Measurements from ENCODE around the gene ACTN4.

ACTN4 gene

DNA sequence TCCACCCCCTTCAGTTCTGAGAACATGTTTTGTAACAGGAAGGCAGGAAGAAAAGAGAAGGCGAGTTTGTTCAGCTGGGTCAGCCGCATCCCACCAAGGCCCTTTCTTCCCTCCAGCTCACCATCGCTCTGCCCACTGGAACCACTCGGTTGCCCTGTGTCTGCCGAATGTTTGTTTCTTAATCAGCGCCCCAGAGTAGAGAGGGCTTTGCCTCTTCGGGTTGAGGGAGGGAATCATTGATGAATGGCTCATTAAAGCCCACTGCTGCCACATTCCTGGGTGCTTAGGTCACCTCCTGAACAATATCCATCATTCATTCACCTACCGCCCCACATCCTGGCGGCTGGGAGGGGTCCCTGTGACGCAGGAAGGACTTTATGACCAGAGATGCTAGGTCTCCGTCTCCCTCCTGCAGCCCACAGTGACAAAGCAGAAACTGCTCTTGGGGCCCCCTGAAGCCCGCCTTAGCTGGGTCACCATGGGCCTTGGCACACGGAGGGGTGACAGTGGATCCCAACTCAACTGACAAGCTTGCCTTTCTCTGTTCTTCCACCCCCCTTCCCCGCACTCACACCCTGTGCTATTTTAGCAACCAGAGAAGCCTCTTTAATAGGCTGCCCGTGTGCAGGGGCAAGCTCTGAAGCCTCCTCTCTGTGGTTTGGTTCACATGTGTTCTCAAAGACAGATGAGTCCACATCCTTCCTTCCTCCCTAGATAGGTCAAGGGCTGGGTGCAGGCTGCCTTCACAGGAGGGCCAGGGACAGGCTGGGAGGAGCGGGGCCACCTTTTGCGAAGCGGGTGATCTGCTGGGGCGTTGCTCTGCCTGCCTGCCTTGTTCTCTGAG, 46.2 kb downstream of the ACTN4 start:
- DNase-seq (ENCODE audit: low read depth in 4 of 4, low spot score in 1 of 4), result no peak

DNA sequence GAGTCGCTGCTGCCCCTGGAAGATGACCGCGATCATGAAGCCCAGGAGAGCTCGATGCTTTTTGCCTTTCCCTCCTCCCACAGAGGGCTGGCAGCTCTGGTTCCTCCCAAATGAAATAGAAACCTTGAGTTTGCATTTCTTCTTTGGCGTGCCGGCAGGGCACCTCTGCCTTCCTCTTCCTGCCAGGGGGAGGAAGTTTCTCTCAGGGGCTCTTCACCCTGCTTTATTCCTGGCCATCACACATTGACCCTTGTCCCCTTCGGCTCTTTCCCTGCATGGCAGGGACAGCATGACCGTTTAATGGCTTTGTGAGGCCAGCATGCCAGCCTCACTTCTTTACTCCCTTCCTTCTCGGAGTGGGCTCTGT, 47.9 kb downstream of the ACTN4 start:
- no peak for DNase-seq (ENCODE audit: low read depth in 4 of 4, low spot score in 1 of 4)

DNA sequence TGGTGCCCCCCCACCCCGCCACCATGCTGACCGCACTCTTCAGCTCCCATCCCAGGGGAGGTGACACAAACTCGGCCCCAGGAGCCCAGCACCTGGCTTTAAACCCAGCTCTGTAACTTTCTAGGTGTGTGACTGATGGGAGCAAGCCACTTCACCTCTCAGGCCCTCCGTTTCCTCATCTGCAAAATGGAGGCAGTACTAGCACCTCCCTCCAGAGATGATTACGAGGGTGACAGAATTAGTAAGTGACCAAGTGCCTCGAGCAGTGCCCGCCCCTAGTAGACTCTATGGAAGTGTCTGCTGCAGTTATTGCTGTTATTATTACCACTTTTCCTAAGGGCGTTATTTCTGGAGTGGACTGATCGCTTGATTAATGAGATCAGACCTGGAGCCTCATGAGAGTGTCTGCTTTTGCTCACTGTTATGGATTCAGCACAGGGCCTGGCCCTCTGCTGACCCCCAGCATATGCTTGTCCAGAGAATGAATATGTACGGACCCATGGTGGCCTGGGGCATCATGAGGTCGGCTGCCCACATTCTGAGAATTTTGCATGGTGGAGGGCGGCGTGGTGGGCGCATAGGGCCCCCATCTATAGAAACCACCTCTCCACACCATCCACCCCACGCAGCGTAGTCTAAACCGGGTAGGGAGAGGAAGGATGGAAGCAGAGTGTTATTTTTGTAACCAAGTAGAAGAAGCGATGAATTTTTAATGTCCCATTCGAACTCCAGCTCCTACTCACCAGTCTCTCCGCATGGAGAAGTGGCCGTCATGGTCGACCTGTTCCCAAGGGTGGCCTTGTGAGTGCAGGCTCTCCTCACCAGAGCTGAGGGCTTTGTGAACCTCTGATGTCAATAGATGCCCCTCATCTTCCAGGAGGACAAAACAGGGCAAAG, 48.6 kb downstream of the ACTN4 start:
- DNase-seq (ENCODE audit: low read depth in 4 of 4, low spot score in 1 of 4), result no peak

DNA sequence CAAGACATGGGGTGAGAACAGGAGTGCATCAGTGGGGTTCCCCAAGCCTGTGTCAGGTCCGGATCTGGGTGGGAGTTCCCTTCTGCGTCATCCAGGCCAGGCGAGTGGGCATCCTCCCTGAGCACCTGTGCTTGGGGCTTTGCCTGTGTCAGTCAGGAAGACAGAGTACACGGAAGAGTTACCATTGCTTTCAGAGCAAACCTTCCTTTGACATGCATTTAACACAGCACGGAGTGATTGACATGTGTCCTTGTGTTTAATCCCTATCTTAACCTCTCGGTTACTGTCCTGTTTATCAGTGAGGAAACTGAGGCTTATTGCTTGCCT, 49.2 kb downstream of the ACTN4 start:
- no peak for DNase-seq (ENCODE audit: low read depth in 4 of 4, low spot score in 1 of 4)

DNA sequence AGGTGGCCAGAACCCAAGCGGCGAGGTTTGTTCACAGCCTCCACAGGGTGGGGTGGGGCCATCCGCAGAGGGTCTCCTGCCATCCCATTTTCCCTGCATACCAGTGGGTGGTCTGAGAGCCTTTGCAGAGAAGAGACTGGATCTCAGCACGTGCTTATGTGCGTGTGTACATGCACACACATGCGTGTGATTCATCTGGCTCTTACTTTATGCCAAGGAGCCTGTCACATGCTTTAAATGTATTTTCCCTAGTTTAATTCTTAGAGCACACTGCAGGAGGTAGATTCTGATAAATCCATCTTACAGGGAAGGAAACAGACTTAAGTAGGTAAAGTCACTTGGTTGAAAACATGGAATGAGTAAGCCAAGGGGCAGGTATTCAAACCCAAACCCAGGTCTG, 49.7 kb downstream of the ACTN4 start:
- no peak for DNase-seq (ENCODE audit: low read depth in 4 of 4, low spot score in 1 of 4)

DNA sequence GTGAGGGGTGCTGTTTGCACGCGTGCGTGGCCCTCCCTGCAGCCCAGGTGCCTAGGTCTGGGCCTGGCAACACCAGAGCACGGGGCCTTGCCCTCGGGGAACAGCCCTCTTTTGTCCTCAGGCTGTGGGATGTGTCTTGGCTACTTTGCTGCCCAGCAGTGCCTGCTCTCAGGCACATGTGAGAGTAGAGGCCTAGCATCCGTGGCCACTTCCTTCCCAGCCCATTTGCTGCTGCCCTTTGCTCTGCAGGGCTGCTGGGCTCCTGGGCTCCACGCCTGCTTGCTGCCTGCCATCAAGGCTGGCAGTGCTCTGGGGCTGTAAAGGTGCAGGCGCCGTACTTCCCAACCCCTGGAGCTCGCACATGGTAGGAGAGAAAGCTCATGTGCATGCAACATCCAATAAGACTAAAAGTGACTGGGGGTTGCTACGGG, 50.2 kb downstream of the ACTN4 start:
- no peak for DNase-seq (ENCODE audit: low read depth in 4 of 4, low spot score in 1 of 4)

DNA sequence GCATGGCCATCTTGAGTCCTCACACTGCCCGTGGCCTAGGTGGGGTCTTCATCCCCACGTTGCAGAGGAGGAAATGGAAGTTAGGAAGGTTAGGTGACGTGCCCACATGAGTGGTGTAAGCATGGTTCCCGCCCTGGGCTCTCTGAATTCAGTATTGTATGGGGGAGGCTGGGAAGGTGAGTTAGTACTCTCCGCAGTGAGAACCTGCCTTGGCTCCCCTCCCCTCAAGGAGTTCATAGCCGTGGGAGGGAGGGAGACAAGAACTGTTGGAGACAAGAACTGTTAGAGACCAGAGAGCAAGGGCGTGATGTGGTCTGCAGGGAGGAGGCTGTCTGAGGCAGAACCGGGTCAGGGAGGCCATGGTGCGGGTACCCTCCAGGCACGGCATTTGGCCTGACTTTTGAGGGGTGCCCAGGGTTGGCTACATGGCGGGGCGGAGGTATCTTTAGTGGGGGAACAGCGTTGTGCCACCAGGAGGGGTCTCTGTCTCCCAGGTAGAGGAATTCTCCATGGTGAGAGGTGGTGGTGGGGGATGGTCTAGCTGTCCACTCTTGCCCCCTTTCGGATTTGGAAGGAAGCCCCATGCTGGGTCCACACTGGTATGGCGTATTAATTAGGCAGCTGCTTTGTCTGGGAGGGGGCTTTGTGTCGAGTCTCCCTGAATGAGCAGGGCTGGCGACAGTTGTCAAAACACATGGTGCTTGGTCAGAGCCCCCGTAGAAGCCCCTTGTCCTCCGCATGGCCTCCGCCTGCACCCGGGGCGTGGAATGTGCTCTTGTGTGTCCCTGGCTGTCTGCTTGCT, 51.0 kb downstream of the ACTN4 start:
- no peak for DNase-seq (ENCODE audit: low read depth in 4 of 4, low spot score in 1 of 4)

DNA sequence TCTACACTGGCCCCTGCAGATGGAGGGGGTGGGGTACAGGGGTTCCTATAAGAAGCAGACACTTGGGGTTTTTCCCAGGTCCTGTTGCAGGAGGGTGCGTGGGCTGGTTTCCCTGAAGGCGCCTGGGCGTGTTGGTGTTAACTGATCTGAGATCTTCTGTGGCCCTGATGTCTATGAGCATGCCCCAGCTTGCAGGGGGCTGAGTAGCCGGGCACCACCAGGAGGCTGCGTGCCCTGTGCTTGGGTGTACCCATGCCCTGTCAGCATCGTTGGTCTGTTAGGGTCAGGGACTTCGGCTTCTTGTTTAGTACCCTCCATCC, 51.5 kb downstream of the ACTN4 start:
- DNase-seq (ENCODE audit: low read depth in 4 of 4, low spot score in 1 of 4), result no peak

DNA sequence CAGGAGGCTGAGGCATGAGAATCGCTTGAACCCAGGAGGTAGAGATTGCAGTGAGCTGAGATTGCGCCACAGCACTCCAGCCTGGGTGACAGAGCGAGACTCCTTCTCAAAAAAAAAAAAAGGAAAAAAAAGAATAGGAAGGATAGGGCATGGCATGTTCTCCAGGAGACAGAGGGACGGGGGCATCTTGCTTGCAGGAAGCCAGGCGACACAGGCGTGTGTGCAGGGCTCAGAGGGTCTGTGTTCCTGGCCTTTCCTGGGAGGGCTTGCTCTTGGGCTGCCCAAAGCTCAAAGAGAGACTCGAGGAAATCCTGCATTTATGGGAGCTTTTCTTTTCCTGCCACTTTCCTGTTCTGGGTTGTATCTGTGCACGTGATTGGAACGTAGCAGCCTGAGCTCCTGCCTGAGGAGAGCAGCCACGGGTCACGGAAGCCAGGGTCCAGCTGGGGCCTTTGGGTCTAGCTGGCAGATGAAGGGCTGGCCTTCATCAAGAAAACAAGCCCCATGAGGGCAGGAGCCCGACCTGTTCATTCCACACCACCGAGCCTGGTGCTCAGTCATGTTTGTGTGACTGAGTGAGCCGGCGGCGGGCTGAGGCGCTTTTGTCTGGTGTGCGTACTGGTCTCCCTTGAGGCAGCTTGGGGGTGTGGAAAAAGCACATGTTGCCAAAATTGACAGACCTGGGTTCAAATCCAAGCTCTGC, 52.3 kb downstream of the ACTN4 start:
- DNase-seq (ENCODE audit: low read depth in 4 of 4, low spot score in 1 of 4), result no peak

DNA sequence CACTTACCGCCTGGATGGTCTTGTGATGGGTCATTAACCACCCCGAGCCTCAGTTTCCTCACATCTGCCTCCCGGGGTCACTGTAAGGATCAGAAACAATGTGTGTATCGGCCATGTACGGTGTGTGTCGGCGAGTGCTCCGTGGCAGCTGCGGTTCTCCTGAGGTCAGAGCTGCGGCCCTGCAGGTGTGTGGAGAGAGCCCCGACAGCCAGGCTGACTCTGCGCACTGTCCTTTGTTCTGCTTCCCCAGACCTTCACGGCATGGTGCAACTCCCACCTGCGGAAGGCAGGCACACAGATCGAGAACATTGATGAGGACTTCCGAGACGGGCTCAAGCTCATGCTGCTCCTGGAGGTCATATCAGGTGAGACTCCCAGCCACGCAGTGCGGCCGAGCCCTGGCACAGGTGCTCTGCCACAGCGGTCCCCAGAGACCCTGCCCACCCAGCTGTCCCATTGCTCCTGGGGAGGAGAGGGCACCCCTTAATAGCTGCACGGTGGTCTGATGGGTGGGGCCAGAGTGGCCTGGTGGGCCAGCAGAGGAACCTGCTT, 53.0 kb downstream of the ACTN4 start:
- no peak for DNase-seq (ENCODE audit: low read depth in 4 of 4, low spot score in 1 of 4)

DNA sequence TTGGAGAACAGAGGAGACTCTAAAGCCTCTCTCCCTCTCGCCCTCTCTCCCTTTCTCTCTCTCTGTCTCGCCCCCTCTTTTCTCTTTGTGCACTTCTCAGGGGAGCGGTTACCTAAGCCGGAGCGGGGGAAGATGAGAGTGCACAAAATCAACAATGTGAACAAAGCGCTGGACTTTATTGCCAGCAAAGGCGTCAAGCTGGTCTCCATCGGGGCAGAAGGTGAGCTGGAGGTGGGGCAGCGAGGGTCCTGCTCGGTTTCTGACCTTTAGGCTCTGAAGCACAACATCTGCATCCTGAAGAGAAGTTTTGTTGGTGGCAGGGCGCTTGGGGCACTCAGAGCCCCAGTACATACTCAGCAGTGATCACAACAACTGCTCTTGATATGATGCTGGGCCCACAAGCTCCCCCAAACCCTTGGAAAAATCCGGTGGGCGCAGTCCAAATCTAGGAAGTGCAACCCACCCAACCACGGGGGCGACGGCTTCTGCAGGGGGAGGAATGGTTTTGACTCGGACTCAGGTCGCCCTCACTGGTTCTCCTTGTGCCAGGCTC, 53.5 kb downstream of the ACTN4 start:
- DNase-seq (ENCODE audit: low read depth in 4 of 4, low spot score in 1 of 4), result no peak

DNA sequence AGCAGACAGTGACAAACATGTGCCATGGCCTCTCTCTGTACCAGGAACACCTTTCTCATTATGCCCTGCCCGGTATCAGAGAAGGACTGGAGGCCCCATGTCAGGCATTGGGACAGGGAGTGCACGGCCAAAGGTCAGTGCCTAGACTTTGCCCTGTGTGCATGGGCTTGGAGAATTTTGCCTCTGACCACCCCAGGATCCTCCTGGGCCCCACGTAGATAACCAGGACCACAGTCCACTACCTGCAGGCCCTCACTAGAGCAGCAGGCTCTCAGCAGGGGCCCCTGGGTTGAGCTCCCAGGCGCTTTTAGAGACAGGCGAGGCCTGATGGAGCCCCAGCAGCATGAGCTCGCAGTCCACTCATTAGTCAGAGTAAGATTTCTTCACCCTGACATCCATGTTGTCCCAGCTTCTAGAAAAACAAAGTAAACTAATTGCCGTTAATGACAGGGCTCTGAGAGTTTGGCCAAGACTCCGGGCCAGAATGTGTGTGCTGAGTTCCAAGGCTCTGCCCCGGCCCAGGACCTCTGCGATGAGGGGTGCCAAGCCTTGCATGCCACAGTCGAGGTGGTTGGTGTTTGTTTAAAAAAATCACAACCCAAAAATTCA, 54.1 kb downstream of the ACTN4 start:
- no peak for DNase-seq (ENCODE audit: low read depth in 4 of 4, low spot score in 1 of 4)

DNA sequence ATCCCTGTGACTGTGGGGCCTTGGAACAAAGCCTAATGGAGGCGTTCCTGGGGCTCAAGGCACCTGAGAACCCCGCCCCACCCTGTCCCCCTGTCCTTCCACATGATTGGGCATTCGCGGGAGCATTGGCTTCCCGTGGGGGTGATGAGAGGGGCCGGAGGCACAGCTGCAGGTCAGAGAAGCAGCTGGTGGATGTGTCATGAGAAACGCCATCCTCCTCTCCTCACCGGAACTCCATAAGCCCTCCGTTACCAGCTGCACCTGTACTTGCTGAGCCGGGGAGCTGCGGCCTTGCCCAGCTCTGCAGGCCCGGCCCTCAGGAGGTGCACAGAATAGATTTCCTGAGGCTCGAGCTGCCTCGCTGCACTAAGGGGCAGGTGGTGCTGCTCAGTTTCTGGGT, 54.8 kb downstream of the ACTN4 start:
- no peak for DNase-seq (ENCODE audit: low read depth in 4 of 4, low spot score in 1 of 4)

DNA sequence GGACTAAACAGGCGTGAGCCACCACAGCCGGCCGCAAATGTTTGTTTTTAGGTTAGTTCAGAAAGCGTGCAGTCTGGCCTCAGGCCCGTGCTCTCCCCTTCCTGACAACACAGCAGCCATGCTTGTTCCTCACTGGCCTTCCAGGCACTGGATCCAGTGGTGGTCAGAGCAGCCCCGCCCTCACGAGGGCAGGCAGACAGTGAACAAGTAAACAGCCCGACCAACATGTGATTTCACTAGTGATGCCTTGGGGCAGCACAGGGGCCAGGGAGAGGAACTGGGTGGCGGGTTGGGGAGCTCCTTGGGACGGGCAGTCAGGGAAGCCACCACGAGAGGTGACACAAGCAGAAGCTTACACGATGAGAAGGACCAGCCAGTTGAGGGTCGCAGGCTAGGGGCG, 56.1 kb downstream of the ACTN4 start:
- no peak for DNase-seq (ENCODE audit: low read depth in 4 of 4, low spot score in 1 of 4)

DNA sequence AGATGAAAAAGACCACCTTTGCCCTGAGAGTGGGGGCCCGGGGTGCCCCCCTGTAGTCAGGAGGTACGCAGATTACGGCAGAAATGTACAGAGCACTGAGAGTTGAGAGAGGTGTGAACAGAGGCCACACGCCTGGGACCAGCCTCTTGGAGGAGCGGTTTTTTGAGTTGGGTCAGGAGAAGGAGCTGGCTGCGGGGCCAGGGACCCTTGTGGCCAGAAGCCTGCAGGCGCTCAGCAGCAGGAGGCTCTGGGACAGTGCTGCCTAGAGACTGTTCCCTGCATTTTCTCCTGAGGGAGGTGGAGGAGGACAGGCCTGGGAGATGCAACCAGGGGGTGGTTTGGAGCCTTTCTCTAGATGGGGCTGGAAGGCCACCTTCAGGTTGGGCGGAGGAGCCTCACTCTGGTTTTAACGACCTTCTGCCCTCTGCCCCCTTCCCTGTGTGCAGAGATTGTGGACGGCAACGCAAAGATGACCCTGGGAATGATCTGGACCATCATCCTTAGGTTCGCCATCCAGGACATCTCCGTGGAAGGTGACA, 57.1 kb downstream of the ACTN4 start:
- no peak for DNase-seq (ENCODE audit: low read depth in 4 of 4, low spot score in 1 of 4)

DNA sequence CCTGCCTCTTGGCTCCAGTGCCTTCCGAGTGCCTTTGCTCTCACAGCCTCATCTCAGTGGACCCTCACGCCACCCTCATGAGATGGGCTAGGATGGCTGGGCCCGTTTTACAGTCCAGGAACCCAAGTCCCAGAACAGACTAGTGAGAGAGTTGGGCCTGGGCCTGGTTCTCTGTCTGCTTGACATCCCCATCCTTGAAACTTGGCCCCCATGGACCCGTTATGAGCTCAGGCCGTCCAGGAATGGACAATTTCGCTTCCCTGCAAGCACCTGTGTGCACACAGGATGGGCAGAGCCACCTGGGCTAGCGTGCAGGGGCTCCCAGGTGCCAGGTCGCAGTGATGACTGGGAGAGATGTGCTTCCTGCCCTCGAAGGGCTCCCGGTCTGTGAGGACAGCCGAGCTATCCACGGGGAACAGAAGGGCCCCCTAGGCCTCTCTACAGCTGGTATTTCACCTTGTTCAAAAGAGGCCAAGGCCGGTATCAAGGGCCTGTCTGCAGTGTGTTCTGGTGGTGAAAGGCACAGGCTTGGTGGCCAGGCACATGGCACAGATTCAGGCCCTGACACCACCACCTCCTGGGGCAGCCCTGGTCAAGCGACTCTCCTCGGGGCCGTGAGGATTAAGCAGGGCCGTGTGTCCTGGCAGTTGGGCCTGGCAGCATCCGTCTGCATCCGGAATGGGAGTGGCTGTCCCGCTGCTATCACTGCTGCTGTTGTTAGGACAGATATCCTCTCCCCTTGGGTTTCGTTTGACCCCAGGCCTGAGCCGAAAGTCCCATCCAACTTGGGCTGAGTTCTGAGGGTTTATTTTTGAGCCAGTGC, 58.0 kb downstream of the ACTN4 start:
- DNase-seq (ENCODE audit: low read depth in 4 of 4, low spot score in 1 of 4), result no peak

DNA sequence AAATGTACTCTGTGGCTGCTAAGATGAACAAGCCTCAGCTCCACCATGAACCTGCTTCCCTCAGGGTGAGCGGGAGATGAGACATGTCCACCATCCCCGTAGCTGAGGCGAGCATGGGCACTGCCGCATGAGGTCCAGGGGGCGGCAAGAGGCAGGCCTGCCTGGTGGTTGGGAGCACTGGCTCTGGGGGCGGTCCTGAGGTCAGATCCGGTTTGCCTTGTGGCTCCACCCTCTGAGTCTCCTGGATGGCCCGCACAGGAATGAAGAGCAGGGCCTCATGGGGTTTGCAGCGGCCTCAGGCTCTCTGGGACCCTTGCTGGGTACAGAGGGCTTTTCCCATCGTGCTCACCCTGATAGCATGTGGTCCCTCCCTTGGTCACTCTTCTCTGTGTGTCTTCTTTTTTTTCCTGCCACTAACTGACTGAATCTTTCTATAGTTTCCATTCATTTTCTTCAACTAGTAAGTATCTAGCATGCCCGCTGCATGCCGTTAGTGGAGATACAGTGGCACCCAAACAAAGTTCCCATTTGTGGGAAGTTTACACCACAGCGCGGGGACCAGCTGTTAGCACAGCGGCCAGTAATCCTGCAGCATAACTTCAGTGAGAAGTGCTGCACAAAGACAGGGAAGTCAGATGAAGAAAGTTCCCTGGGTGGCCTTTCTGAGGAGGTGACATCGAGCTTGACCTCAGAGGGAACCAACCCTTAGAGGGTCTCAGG, 59.5 kb downstream of the ACTN4 start:
- no peak for DNase-seq (ENCODE audit: low read depth in 4 of 4, low spot score in 1 of 4)

DNA sequence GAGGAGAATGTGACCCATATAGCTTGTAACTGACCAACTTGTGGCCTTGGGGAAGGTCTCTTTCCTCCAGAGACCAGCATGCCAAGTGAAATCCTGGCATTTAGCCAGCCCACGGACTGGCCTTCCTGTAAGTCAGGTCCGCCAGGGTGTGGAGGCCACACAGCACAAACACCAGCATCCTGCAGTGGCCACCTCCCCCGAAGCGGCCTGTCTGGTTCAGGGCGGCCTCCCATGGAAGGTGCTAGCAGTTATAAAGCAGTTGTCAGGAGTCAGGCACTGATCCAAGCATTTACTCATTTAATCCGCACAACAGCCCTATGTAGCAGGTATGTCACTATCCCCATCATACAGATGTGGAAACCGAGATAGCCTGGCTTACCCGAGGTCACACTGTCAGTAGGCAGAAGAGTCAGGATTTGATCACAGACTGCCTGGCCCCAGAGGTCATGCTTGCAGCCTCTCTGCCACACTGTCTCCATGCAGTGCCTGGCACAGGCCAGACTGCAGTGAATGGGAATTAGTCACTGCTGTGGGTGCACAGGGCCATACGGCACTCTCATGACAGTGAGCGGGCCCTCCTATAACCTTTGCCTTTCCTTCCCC, 60.2 kb downstream of the ACTN4 start:
- no peak for DNase-seq (ENCODE audit: low read depth in 4 of 4, low spot score in 1 of 4)

All from stimulated activated CD4-positive, alpha-beta T cell treated with anti-CD3 and anti-CD28 coated beads, Interleukin-1b, Interleukin-23, amount 100 ng/mL, for 24 hours (primary cell).